ENCODE results near the gene ANKRD11. TPM values are rescaled to one million over a fixed set of nuclear protein-coding genes. Genes with fewer than 3 reads are reported as not detected.

Gene ANKRD11
- polyA plus RNA-seq, 3 donors = 3.2 to 62.4 (median 5.4) TPM

- H3K4me3 ChIP-seq (replicated peaks in 1 of 3; ENCODE audit: low read depth in 2 of 3, low read length in 3 of 3) = no peak overlapping the region
- H3K9ac ChIP-seq (ENCODE audit: insufficient read depth, low read length, poor library complexity, severe bottlenecking) = no peak overlapping the region
- TF ChIP-seq CTCF (IDR thresholded peaks at IDR 0.05) = no peak
- no peaks in the 10 kb centered on the region for H3K27me3 ChIP-seq (ENCODE audit: control insufficient read depth in 2 of 2, insufficient read depth in 2 of 2, low read length in 2 of 2)
- H4K20me1 ChIP-seq (ENCODE audit: insufficient read depth, low read length) = peaks cover 100% of the 10 kb centered on the region
- H3K27ac ChIP-seq (ENCODE audit: low read depth in 1 of 2, low read length in 2 of 2) = no peak overlapping the region
- H3K4me3 Mint-ChIP-seq = no peak overlapping the region
- 91% methylated on average over 11 of the region's 11 CpGs for WGBS (ENCODE audit: insufficient coverage)
- peaks cover 99% of the 10 kb centered on the region for H3K79me2 ChIP-seq (ENCODE audit: insufficient read depth, low read length)
- H3K4me1 ChIP-seq (ENCODE audit: control insufficient read depth in 1 of 2, insufficient read depth in 2 of 2, low read length in 2 of 2) = peaks cover 46 to 58% of the 10 kb centered on the region in 2 donors
- H3K9me3 Mint-ChIP-seq = no peaks in the 10 kb centered on the region
- H3K4me1 Mint-ChIP-seq = peaks cover 65% of the 10 kb centered on the region
- no peak overlapping the region for H2AFZ ChIP-seq (ENCODE audit: insufficient read depth, low read depth, low read length, poor library complexity, severe bottlenecking)
- peaks cover 11 to 31% of the 10 kb centered on the region in 2 donors for H3K36me3 ChIP-seq (replicated peaks in 1 of 2; ENCODE audit: control insufficient read depth in 1 of 2, insufficient read depth in 2 of 2, low read length in 2 of 2)
- intact Hi-C loops (cut with micrococcal nuclease) = no loop called here
- DNase-seq = no peak
- H3K9me3 ChIP-seq (replicated peaks in 1 of 2; ENCODE audit: control insufficient read depth in 1 of 2, insufficient read depth in 1 of 2, low read length in 2 of 2) = no peaks in the 10 kb centered on the region
- H3K36me3 Mint-ChIP-seq = peaks cover 34 to 54% of the 10 kb centered on the region in 2 donors
- peak overlapping the region in 3 of 7 donors; percentile 7 to 75 (median 61) for H3K27ac Mint-ChIP-seq
- peaks cover 0 to 3% (median 3%) of the 10 kb centered on the region in 3 donors for H3K27me3 Mint-ChIP-seq (ENCODE audit: low read depth in 3 of 3)
- no peak overlapping the region for H3K4me2 ChIP-seq (replicated peaks; ENCODE audit: extremely low read depth, low read length, poor library complexity, severe bottlenecking)
Observed at GRCh38 chr16:89318430-89318758, 172.0 kb downstream of the ANKRD11 start.

- Mint-ChIP-seq H3K27me3 (ENCODE audit: low read depth in 3 of 3) (peaks cover 0 to 3% (median 3%) of the 10 kb centered on the region in 3 donors), H3K9me3 (no peaks in the 10 kb centered on the region), H3K4me3 (peak overlapping the region in 1 of 2 donors; percentile 57), H3K4me1 (peaks cover 61% of the 10 kb centered on the region), H3K36me3 (peaks cover 38 to 56% of the 10 kb centered on the region in 2 donors), H3K27ac (peak overlapping the region in 5 of 7 donors; percentile 7 to 75 (median 61))
- Histone ChIP-seq H3K9me3 (replicated peaks in 1 of 2; ENCODE audit: control insufficient read depth in 1 of 2, insufficient read depth in 1 of 2, low read length in 2 of 2) (no peaks in the 10 kb centered on the region), H3K4me1 (ENCODE audit: control insufficient read depth in 1 of 2, insufficient read depth in 2 of 2, low read length in 2 of 2) (peaks cover 44 to 53% of the 10 kb centered on the region in 2 donors), H3K27me3 (ENCODE audit: control insufficient read depth in 2 of 2, insufficient read depth in 2 of 2, low read length in 2 of 2) (no peaks in the 10 kb centered on the region), H3K4me3 (replicated peaks in 1 of 3; ENCODE audit: low read depth in 2 of 3, low read length in 3 of 3) (no peak overlapping the region), H3K9ac (ENCODE audit: insufficient read depth, low read length, poor library complexity, severe bottlenecking) (no peak overlapping the region), H3K27ac (ENCODE audit: low read depth in 1 of 2, low read length in 2 of 2) (no peak overlapping the region), H3K79me2 (ENCODE audit: insufficient read depth, low read length) (peaks cover 99% of the 10 kb centered on the region), H2AFZ (ENCODE audit: insufficient read depth, low read depth, low read length, poor library complexity, severe bottlenecking) (no peak overlapping the region), H3K36me3 (replicated peaks in 1 of 2; ENCODE audit: control insufficient read depth in 1 of 2, insufficient read depth in 2 of 2, low read length in 2 of 2) (peaks cover 16 to 36% of the 10 kb centered on the region in 2 donors), H3K4me2 (replicated peaks; ENCODE audit: extremely low read depth, low read length, poor library complexity, severe bottlenecking) (no peak overlapping the region), H4K20me1 (ENCODE audit: insufficient read depth, low read length) (peaks cover 100% of the 10 kb centered on the region)
- 31% methylated on average over 22 of the region's 23 CpGs for WGBS (ENCODE audit: insufficient coverage)
- TF ChIP-seq CTCF (IDR thresholded peaks at IDR 0.05) = no peak
- intact Hi-C loops (cut with micrococcal nuclease) = no loop called here
- DNase-seq = no peak
Observed at GRCh38 chr16:89317729-89318429, 172.5 kb downstream of the ANKRD11 start.

Measured in CD14-positive monocyte (primary cell).